GM18520 (cell line): ENCODE data around the gene KCNC4.

Experiments
- ATAC-seq: cut with Tn5 transposase; IDR thresholded peaks from one replicate; pipeline ENCODE4 v1.9.1; 2021; ENCODE audit not compliant: unreplicated experiment

The KCNC4 gene

GRCh38 chr1:110188035-110188618, 22.0 kb upstream of the KCNC4 start:
- no peak for ATAC-seq

DNA sequence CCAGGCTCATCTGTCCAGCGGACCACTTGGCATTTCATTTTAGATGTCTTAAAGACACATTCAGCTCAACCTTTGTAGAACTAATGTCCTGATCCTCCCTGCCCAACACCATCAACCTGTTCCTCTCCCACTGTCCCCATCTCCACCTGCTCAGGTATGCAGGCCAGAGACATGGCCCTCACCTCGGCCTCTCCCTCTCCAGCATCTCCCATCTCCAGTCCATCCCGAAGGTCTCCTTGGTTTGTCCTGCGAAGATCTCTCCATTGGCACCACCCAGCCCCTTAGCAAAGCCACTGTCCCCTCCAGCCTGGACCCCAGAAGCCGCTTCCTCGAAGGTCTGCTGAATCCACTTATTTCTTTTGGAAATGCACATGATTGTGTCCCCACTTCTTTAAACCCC, 20.9 kb upstream of the KCNC4 start:
- no peak for ATAC-seq

GRCh38 chr1:110190282-110190929, 19.7 kb upstream of the KCNC4 start:
- ATAC-seq: no peak

DNA sequence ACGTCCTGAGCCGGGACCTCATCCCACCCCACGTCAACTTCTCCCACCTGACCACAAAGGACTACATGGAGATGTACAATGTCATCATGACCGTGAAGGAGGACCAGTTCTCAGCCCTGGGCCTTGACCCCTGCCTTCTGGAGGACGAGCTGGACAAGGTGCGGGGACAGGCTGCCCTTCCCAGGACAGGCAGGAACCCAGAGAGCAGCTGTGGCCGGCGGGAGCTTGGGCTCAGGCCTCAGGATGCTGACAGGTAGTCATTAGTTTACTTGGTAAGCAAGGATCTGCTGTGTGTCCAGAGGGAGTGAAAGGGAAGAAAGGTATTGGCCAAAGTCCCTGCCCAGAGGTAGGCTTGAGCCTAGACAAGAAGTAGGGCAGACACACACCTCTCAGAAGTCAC, 17.6 kb upstream of the KCNC4 start:
- no peak for ATAC-seq

DNA sequence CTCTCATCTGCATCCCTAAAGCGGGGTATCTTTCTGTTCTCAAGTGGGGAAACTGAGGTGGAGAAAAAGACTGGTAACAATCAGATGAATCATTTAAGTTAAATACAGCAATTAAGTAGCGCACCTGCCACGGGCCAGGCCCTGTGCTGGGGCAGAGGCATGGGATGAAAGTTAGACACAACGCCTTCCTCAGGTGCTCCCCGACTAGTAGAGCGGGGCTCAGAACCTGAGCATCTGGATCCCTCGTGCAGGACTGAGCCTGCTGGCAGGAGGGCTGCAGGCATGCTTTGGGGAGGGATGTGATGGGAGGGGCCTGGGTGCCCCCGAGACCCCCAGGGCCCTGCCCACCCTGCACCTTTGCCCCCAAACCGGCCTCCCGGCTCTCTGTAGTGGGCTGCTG, 14.9 kb upstream of the KCNC4 start:
- ATAC-seq: no peak

GRCh38 chr1:110196917-110197765, 13.0 kb upstream of the KCNC4 start:
- no peak for ATAC-seq

GRCh38 chr1:110197905-110198629, 12.0 kb upstream of the KCNC4 start:
- no peak for ATAC-seq

GRCh38 chr1:110198746-110199145, 11.4 kb upstream of the KCNC4 start:
- no peak for ATAC-seq

DNA sequence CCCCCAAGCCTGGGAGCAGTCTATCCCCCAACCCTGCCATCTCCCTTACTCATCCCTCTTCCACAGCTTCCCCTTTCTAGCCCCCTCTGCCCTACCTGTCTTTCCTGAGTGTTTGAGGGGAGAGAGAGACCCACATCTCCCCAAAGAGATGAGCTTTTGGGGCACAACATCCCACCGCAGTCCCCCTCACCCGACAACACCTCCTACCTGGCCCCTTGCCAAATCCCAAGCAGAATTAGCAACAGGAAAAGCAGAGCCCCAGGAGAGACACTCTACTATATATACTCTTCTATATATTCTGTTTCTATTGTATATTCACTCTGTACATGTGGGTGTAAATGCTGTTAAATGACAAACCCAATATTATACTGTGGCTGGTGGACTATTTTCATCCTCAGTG, 9.9 kb upstream of the KCNC4 start:
- ATAC-seq: no peak

DNA sequence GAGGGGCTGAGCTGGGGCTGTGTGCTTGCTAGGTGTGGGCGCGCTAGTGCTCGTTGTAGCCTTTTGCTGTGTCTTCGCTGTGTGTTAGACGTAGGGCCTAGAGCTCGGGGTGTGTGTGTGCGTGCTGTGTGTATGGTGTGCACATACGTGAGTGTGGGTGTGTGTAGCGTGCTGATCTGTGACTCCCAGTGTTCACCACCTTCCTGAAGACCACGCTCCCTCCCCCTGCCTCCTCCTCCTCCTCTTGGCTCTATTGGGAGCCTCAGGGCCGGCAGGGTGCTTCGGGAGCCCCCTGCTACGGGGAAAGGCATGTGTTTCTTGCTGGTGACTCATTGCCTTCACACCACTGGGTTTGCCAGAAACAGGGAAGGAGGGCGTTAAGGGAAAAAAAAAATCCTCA, 9.4 kb upstream of the KCNC4 start:
- ATAC-seq: no peak

GRCh38 chr1:110201157-110201825, 8.8 kb upstream of the KCNC4 start:
- ATAC-seq: no peak

DNA sequence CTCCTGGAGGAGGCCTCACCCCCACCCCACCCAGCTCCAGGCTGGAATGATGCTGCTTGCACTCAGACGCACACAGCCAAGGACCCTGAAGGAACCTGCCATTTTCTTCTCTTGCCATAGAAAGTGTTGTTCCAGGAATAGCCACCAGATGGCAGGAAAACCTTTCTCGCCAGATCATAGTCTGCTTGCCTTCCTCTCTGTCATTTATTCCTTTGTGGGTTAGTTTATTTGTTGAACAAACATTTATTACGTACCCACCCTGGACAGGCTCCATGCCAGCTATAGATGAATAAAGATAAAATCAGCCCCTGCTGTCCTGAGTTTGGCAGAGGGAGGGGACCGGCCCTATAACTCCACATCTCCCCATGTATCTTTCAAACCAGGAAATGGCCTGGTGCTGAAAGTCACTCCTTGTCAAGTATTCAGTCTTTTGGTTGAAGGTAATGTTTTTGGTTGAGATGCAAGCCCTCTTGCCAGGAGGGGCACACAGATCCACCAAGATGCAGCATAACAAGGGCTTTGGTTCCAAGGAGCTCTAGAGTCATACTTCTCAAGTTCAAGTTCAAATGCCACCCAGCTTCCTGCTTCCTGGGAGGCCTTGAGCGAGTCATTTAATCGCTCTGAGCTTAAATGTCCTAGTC, 7.0 kb upstream of the KCNC4 start:
- ATAC-seq: no peak

- no peak for ATAC-seq
Measured at GRCh38 chr1:110205156-110205555, 5.0 kb upstream of the KCNC4 start.

DNA sequence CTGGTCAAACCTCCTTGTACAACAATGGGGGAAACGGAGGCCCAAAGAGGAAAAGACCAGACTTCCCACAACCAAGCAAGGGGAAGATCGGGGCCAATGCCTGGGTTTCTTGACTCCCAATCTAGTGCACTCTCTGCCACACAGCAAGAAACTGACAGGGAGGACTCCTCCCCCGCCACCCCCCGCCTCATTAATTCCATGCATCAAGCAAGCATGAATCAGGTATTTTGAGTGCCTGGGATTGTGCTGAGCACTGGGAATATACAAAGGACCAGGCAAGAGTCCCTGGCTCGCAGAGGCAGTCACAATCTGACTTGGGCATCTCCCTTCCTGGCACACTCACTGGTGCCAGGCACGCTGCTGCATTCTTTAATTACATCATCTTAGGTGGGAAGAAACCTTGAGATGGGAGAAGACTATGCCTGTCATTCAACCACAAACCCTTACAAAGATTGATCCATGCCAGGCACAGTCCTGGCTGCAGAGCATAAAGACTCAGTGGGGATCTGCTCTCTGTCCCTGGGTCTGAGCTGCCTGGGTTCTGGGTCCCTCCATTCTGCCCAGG, 4.4 kb upstream of the KCNC4 start:
- no peak for ATAC-seq

GRCh38 chr1:110206261-110206920, 3.7 kb upstream of the KCNC4 start:
- no peak for ATAC-seq

DNA sequence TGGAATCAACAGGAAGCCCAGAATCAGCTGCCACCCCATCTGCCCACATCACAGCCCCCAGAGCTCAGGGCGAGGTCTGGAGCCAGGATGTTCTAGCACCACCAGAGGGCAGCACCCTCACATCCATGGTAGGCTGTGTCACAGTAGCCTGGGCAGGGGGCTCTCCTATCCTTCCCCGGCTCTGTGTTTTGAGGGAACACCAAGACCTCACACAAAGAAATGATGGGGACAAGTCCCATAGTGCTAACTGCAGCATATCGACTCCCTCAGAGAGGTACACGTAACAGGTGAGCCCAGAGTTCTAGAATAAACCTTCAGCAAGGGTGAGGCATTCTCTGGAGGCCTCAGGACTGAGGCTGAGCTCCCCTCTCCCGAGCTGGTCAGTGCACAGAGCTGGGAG, 2.3 kb upstream of the KCNC4 start:
- ATAC-seq: no peak

GRCh38 chr1:110208916-110209645, 1.0 kb upstream of the KCNC4 start:
- ATAC-seq: no peak

GRCh38 chr1:110210604-110211495, 736 bp downstream of the KCNC4 start:
- ATAC-seq: no peak
